Endometrium (tissue), 2 donors: ENCODE data around the gene CCNB1IP1.
"Not testable (repeated sequence)": the region's sequence is repeated elsewhere in the genome, so short reads cannot be mapped to it uniquely, and the experiment has no call there.

Experiments used
- FAIRE-seq: peaks from 2 replicates; lab custom pipeline; 2012; peaks lifted over from hg19 to GRCh38; lab: Jason Lieb, UNC
- donor health status: control.
- donor health status: control.

CCNB1IP1 gene

DNA sequence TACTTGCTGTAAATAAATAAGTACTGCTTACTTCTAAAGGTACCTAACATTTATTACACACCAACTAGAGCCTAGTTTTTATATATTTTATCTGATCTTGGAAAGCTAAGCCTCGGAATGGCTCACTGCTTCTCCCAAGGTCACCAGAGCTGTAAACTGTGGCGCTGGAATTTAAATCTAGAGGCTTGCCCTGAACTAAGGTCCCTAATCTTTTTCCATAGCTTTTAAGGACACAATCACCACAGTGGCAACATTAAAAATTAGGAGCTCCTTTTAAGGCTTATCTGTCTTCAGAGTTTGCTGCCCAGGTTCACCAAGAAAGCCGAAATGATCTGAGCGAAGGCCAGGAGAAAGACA, 670 bp downstream of the CCNB1IP1 start:
- no peak for FAIRE-seq

DNA sequence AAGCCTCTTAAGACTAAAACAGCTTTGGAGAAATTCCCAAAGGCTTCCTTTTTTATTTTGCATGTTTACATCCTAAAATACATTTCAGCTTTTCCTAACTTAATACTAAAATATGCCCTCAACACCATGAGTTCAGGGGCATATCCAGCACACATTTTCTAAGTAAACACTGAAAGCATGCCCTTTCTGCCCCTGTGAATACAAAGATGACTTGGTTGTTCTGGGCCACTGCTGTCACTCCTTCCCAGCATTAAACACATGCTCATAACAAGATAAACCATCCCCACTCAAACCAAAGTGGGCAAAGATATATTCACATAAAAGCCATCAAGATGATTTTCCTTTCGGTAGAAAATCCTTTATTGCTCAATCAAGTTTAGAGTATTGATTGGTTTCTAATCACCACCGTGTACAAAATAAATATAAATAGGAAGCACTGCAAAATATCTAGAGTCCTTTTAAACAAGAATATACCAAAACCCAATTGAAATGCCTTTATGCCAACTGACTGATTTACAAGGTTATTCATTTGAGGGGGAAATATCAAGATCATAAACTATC, 1.9 kb downstream of the CCNB1IP1 start:
- FAIRE-seq, result no peak

DNA sequence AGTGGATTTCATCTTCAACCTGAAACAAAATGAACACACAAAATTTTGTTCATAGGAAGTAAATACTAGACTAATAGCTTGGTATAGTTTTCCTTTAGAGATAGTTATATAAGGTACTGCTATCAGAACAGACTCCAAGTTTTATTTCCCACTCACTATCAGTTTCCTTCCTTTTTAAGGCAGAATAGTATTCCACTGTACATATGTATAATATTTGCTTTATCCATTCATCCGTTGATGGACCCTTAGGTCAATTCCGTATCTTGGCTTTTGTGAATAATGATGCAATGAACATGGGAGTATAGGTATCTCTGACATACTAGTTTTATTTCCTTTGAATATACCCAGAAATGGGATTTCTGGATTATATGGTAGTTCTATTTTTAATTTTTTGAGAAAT, 3.7 kb downstream of the CCNB1IP1 start:
- no peak for FAIRE-seq

DNA sequence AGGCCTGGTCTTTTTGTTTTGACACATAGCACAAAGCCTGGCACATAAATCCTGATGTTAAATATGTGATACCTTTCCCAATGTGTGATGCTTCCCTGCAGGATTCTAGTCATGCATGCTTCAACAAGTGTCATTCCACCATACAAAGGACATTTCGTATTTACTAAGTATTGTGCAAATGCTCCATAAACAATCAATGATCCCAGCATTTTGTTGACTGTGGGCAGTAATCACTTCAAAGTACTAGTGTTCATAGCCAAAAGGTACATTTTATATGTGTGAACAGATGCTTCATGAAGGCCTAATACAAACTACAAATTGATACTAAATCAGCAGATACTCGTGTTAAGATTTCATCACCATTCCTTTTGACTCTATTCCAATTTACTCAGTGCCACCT, 4.4 kb downstream of the CCNB1IP1 start:
- FAIRE-seq, result no peak

- FAIRE-seq, result peak; percentile 94
Measured at GRCh38 chr14:20327005-20327869, 5.8 kb downstream of the CCNB1IP1 start.

- FAIRE-seq, result no peak
Measured at GRCh38 chr14:20317720-20318119, 15.4 kb downstream of the CCNB1IP1 start.

DNA sequence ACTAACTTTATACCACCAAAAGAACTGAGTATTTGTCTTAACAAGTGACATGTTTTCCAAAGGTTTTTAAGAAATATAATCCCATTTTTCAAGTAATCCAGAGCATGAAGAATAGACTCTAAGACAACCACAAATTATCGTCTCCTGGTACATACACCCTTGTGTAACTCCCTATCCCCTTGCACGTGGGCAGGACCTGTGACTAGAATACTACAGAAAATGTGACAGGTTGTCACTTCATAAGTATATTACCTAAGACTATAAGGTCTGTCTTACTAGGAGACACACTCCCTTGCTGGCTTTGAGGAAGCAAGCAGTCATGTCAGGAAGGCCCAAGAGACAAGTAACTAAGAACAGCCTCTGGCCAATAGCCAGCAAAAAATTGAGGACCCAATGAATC, 19.1 kb downstream of the CCNB1IP1 start:
- FAIRE-seq, result no peak

- FAIRE-seq, result no peak
Measured at GRCh38 chr14:20306079-20306423, 27.0 kb downstream of the CCNB1IP1 start.

- FAIRE-seq, result peak; percentile 82
Measured at GRCh38 chr14:20305265-20306078, 27.6 kb downstream of the CCNB1IP1 start, which contains the start of gene TTC5. Gene TTC5, minus strand, starts transcription at chr14:20305951. Its CDS starts 14 bp downstream, at chr14:20305937.

- no peak for FAIRE-seq
Measured at GRCh38 chr14:20302042-20302755, 30.9 kb downstream of the CCNB1IP1 start.

- no peak for FAIRE-seq
Measured at GRCh38 chr14:20295067-20295466, 38.0 kb downstream of the CCNB1IP1 start.

- FAIRE-seq, result no peak
Measured at GRCh38 chr14:20294636-20295035, 38.4 kb downstream of the CCNB1IP1 start.

DNA sequence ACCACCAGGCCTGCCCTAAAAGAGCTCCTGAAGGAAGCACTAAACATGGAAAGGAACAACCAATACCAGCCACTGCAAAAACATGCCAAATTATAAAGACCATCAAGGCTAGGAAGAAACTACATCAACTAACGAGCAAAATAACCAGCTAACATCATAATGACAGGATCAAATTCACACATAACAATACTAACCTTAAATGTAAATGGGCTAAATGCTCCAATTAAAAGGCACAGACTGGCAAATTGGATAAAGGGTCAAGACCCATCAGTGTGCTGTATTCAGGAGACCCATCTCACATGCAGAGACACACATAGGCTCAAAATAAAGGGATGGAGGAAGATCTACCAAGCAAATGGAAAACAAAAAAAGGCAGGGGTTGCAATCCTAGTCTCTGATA, 51.1 kb downstream of the CCNB1IP1 start:
- not testable (repeated sequence) for FAIRE-seq

DNA sequence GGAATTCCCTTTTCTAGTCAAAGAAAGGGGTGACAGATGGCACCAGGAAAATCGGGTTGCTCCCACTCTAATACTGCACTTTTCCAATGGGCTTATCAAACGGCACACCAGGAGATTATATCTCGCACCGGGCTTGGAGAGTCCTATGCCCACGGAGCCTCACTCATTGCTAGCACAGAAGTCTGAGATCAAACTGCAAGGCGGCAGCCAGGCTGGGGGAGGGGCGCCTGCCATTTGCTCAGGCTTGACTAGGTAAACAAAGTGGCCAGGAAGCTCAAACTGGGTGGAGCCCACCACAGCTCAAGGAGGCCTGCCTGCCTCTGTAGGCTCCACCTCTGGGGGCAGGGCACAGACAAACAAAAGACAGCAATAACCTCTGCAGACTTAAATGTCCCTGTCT, 52.8 kb downstream of the CCNB1IP1 start:
- FAIRE-seq, result not testable (repeated sequence)

DNA sequence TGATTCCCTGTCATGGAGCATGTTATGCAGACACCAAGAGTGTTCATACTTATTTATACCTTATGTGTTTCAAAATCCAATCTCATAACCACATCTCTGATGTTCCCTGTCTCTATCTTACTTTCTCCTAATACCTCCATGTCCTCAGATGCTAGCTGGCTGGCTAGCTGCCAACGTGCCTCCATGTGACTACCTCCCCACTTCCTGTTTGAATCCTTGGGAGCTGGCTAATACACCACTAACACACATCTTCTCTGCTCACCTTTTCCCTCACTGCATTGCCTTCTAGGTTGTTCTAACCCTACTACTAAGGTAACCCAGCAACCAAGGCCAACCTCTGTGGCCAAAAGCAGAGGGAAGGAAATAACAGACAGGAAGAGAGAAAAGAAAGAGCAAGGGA, 54.7 kb downstream of the CCNB1IP1 start:
- FAIRE-seq, result no peak

- no peak for FAIRE-seq
Measured at GRCh38 chr14:20277409-20277808, 55.7 kb downstream of the CCNB1IP1 start.

DNA sequence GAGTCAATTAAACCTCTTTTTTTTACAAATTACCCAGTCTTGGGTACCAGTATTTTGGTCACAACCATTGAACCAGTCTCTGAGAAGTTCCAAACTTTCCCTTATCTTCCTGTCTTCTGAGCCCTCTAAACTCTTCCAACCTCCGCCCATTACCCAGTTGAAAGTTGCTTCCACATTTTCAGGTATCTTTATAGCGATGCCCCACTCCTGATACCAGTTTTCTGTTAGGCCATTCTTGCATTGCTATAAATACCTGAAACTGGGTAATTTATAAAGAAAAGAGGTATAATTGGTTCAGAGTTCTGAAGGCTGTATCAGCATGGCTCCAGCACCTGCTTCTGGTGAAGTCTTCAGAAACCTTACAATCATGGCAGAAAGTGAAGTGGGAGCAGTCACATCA, 59.0 kb downstream of the CCNB1IP1 start:
- FAIRE-seq, result no peak

GRCh38 chr14:20264361-20264760, 68.7 kb downstream of the CCNB1IP1 start:
- not testable (repeated sequence) for FAIRE-seq

DNA sequence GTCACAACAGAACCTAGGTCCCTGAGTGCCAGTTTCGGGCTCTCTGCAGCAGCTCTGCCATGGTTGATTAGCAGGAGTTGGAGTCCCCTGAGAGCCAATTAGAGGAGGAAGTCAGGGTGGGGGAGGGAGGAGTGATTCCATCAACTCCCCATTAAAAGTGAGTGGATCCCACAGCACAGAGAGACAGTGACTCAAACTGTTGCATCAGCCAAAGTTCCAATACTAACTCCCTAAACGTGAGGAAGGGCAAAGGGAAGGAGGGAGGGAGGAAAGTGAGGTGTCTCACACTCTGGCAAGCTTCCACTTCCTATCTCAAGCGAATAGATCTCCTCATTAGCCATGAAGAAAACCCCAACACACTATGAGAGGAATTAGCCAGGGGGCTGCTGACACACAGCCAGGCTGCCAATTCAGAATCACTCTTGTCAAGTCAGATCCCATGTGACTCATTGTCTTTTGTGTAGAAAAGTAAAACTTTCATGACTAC, 70.4 kb downstream of the CCNB1IP1 start:
- no peak for FAIRE-seq
